GM12878 (cell line): ENCODE results near the gene TRDMT1. TPM values are rescaled to one million over a fixed set of nuclear protein-coding genes. Genes with fewer than 3 reads are reported as not detected.

Source experiments
- ATAC-seq: fragments of 200-7000 bp; cut with Tn5 transposase; 3 replicates; pipeline ENCODE4 v1.9.1; 2020; ENCODE audit warnings: mild to moderate bottlenecking, moderate library complexity
- BruUV-seq: library from RNA; stranded (reverse); fragments of 400-500 nt; replicated peaks from 2 replicates; lab custom pipeline; 2021; lab: Mats Ljungman, UMichigan
- CTCF ChIA-PET: fragments of 300-600 bp; sonication (Branson Sonifier 250); formaldehyde crosslinking; extraction: SDS; loops from one replicate; lab custom pipeline; 2021; ENCODE audit warnings: inconsistent platforms; lab: Yijun Ruan, JAX
- POLR2A ChIA-PET: fragments of 350-600 bp; formaldehyde crosslinking; extraction: SDS; loops from one replicate; lab custom pipeline; 2021; ENCODE audit warnings: inconsistent platforms; lab: Charles Lee
- RAD21 ChIA-PET: fragments of 300-600 bp; sonication (Branson Sonifier 250); formaldehyde crosslinking; loops from one replicate; lab custom pipeline; 2023; ENCODE audit warnings: antibody characterized with exemption; ENCODE audit not compliant: unreplicated experiment; lab: Charles Lee
- SMC1A ChIA-PET: fragments of 300-600 bp; sonication (Branson Sonifier 250); formaldehyde crosslinking; loops from one replicate; lab custom pipeline; 2023; ENCODE audit not compliant: unreplicated experiment, uncharacterized antibody; lab: Charles Lee
- DNase-seq: peaks from one replicate; pipeline ENCODE4 v3.0.0-alpha.2; 2011; ENCODE audit warnings: low read depth, low spot score
- FAIRE-seq: peaks from 3 replicates; lab custom pipeline; 2011; peaks lifted over from hg19 to GRCh38; lab: Jason Lieb, UNC
- H2AFZ ChIP-seq: 2 replicates; pipeline ENCODE4 v1.6.0; 2011; ENCODE audit warnings: low read depth, low read length, control low read depth; ENCODE audit not compliant: control insufficient read depth
- H3K27ac ChIP-seq: 2 replicates; pipeline ENCODE4 v1.5.1; 2011; ENCODE audit warnings: control low read depth; ENCODE audit not compliant: control insufficient read depth, insufficient read depth
- H3K27me3 ChIP-seq, 2 experiments: replicated peaks in 1 of 2; 2 replicates each; pipeline versions ENCODE4 v1.6.0 to v1.6.1; 2011; ENCODE audit warnings: low read length in 1 of 2; ENCODE audit not compliant: control insufficient read depth in 2 of 2, insufficient read depth in 2 of 2
- H3K36me3 ChIP-seq, 2 experiments: 2 replicates each; pipeline ENCODE4 v1.5.1; 2011; ENCODE audit warnings: low read length in 1 of 2; ENCODE audit not compliant: control insufficient read depth in 2 of 2, insufficient read depth in 2 of 2
- H3K4me1 ChIP-seq: 2 replicates; pipeline ENCODE4 v1.6.1; 2011; ENCODE audit warnings: mild to moderate bottlenecking, low read length, moderate library complexity, mixed read lengths; ENCODE audit not compliant: control insufficient read depth, insufficient read depth
- H3K4me2 ChIP-seq: 2 replicates; pipeline ENCODE4 v1.6.0; 2011; ENCODE audit warnings: control low read depth; ENCODE audit not compliant: control insufficient read depth, insufficient read depth
- H3K4me3 ChIP-seq: fragments of 200-600 bp; sonication (generic); 2 replicates; pipeline ENCODE4 v1.5.1; 2016
- H3K79me2 ChIP-seq: 2 replicates; pipeline ENCODE4 v1.6.0; 2011; ENCODE audit warnings: low read length; ENCODE audit not compliant: control insufficient read depth, insufficient read depth
- H3K9ac ChIP-seq: 2 replicates; pipeline ENCODE4 v1.8.0; 2011; ENCODE audit warnings: low read length, control low read depth, mixed read lengths; ENCODE audit not compliant: control insufficient read depth, insufficient read depth
- H3K9me3 ChIP-seq: replicated peaks from 3 replicates; pipeline ENCODE4 v1.5.1; 2011; ENCODE audit warnings: mild to moderate bottlenecking, low read length; ENCODE audit not compliant: control insufficient read depth, insufficient read depth
- H4K20me1 ChIP-seq: 2 replicates; pipeline ENCODE4 v1.6.0; 2011; ENCODE audit not compliant: control insufficient read depth, insufficient read depth
- ZNF622 ChIP-seq: fragments of 450-650 bp; IDR thresholded peaks from 2 replicates; pipeline ENCODE4 v1.6.1; 2017; ENCODE audit warnings: mild to moderate bottlenecking, inconsistent platforms
- WGBS: methylation state at CpG from one replicate; pipeline ENCODE4 v1.1.6; 2016; ENCODE audit warnings: low lambda C conversion rate; ENCODE audit not compliant: insufficient replicate concordance, insufficient coverage; ENCODE audit errors: missing lambda C conversion rate; 5-methylcytosine and 5-hydroxymethylcytosine counted together
- in situ Hi-C: fragments of 300-500 bp; cut with MboI; formaldehyde crosslinking; loops from 9 replicates; pipeline ENCODE4 v1.14.3; 2018; ENCODE audit warnings: mixed read lengths
- intact Hi-C: fragments of 100-400 bp; cut with micrococcal nuclease; formaldehyde crosslinking; loops from one replicate; pipeline ENCODE4 v1.14.2; 2022; ENCODE audit not compliant: unreplicated experiment
- polyA plus RNA-seq, 11 experiments: library from polyadenylated mRNA; depleted of rRNA in 4 of 11; unstranded in 6 of 11; stranded (reverse) in 5 of 11; fragments of >200 nt; fragmentation: Nextera tagmentation in 4 of 11; fragmentation: Illumina TruSeq in 1 of 11; extraction: Ambion mirVana in 4 of 11; extraction: Trizol in 1 of 11; gene quantifications; 1 replicate in 1 of 11; 2 replicates in 10 of 11; pipeline versions ENCODE4 v1.2.1 to v1.2.3, GENCODE V29; 2011 to 2016; ENCODE audit warnings: inconsistent platforms in 2 of 11, missing spikeins in 2 of 11, low read depth in 1 of 11
- total RNA-seq, 4 experiments: library from RNA; depleted of rRNA in 3 of 4; stranded (reverse); fragments of >200 nt in 3 of 4; fragmentation: Illumina TruSeq in 1 of 4; extraction: Trizol in 1 of 4; gene quantifications; 2 replicates each; pipeline versions ENCODE4 v1.2.1 to v1.2.3, GENCODE V29; 2013 to 2021
- TF ChIP-seq, protein P1 (sequence below): fragments of 450-650 bp; formaldehyde crosslinking; IDR thresholded peaks from 2 replicates; pipeline ENCODE4 v1.4.0; 2020; ENCODE audit warnings: mild to moderate bottlenecking, moderate library complexity
- TF ChIP-seq, protein P2 (sequence below): fragments of 450-650 bp; IDR thresholded peaks from 2 replicates; pipeline ENCODE4 v1.6.1; 2018; ENCODE audit warnings: borderline replicate concordance, mild to moderate bottlenecking; ENCODE audit not compliant: partially characterized antibody
- TF ChIP-seq, protein P3 (sequence below): fragments of 450-650 bp; IDR thresholded peaks from 2 replicates; pipeline ENCODE4 v1.6.1; 2018; ENCODE audit warnings: mild to moderate bottlenecking, low read depth, moderate library complexity; ENCODE audit not compliant: partially characterized antibody
- TF ChIP-seq, protein P4 (sequence below): IDR thresholded peaks from 2 replicates; pipeline ENCODE4 v1.6.1; 2011; ENCODE audit warnings: low read depth, low read length, improper control_type of control experiment, borderline replicate concordance

Gene TRDMT1
- total and polyA plus RNA-seq, 10 of the 15 experiments (the other 5 are each of a cell fraction or from before 2014, with no cell fraction given) = 2.3 to 9.7 (median 4.6) TPM

DNA sequence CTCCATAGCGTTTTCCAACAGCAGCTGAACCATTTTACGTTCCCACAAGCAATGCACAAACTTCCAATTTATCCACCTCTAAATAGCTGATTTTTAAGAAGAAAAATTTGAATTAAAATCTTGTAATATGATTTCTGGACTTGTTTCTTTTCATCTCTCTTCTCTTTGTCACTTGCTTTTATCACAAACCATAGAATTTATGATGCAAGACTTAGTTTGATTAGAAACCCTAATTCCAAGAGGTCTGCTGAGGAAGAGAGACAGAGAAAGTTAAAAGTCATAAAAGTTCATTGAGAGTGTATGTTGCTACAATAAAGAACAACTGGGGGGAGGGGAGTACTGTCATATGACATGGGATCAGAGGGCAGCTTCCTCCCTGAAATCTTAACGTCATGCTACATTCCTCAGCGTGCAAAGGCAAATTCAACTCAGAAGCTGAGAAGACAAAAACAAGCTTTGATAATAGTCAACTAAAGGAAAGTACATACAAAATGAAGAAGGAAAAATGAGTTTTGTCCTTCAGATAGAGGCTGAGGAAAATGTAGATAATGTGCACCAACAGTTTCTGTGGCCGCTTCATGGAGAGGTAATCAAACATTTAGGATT lies 53.5 kb downstream of the TRDMT1 start:
- Histone ChIP-seq H3K9ac (no peak overlapping the region), H4K20me1 (no peaks in the 10 kb centered on the region), H3K79me2 (no peaks in the 10 kb centered on the region), H3K4me2 (no peak overlapping the region), H3K27ac (no peak overlapping the region), H3K27me3 (no peaks in the 10 kb centered on the region), H3K4me3 (no peak overlapping the region), H3K36me3 (no peaks in the 10 kb centered on the region), H3K9me3 (no peaks in the 10 kb centered on the region), H2AFZ (no peak overlapping the region), H3K4me1 (no peaks in the 10 kb centered on the region)
- in situ Hi-C loops = no loop called here
- POLR2A ChIA-PET = no interaction called here
- TF ChIP-seq, protein P1, sequence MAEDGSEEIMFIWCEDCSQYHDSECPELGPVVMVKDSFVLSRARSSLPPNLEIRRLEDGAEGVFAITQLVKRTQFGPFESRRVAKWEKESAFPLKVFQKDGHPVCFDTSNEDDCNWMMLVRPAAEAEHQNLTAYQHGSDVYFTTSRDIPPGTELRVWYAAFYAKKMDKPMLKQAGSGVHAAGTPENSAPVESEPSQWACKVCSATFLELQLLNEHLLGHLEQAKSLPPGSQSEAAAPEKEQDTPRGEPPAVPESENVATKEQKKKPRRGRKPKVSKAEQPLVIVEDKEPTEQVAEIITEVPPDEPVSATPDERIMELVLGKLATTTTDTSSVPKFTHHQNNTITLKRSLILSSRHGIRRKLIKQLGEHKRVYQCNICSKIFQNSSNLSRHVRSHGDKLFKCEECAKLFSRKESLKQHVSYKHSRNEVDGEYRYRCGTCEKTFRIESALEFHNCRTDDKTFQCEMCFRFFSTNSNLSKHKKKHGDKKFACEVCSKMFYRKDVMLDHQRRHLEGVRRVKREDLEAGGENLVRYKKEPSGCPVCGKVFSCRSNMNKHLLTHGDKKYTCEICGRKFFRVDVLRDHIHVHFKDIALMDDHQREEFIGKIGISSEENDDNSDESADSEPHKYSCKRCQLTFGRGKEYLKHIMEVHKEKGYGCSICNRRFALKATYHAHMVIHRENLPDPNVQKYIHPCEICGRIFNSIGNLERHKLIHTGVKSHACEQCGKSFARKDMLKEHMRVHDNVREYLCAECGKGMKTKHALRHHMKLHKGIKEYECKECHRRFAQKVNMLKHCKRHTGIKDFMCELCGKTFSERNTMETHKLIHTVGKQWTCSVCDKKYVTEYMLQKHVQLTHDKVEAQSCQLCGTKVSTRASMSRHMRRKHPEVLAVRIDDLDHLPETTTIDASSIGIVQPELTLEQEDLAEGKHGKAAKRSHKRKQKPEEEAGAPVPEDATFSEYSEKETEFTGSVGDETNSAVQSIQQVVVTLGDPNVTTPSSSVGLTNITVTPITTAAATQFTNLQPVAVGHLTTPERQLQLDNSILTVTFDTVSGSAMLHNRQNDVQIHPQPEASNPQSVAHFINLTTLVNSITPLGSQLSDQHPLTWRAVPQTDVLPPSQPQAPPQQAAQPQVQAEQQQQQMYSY (CRISPR knock-in tag) = no peak
- TF ChIP-seq, protein P2, sequence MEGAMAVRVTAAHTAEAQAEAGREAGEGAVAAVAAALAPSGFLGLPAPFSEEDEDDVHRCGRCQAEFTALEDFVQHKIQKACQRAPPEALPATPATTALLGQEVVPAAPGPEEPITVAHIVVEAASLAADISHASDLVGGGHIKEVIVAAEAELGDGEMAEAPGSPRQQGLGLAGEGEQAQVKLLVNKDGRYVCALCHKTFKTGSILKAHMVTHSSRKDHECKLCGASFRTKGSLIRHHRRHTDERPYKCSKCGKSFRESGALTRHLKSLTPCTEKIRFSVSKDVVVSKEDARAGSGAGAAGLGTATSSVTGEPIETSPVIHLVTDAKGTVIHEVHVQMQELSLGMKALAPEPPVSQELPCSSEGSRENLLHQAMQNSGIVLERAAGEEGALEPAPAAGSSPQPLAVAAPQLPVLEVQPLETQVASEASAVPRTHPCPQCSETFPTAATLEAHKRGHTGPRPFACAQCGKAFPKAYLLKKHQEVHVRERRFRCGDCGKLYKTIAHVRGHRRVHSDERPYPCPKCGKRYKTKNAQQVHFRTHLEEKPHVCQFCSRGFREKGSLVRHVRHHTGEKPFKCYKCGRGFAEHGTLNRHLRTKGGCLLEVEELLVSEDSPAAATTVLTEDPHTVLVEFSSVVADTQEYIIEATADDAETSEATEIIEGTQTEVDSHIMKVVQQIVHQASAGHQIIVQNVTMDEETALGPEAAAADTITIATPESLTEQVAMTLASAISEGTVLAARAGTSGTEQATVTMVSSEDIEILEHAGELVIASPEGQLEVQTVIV = no peak
- TF ChIP-seq, protein P3, sequence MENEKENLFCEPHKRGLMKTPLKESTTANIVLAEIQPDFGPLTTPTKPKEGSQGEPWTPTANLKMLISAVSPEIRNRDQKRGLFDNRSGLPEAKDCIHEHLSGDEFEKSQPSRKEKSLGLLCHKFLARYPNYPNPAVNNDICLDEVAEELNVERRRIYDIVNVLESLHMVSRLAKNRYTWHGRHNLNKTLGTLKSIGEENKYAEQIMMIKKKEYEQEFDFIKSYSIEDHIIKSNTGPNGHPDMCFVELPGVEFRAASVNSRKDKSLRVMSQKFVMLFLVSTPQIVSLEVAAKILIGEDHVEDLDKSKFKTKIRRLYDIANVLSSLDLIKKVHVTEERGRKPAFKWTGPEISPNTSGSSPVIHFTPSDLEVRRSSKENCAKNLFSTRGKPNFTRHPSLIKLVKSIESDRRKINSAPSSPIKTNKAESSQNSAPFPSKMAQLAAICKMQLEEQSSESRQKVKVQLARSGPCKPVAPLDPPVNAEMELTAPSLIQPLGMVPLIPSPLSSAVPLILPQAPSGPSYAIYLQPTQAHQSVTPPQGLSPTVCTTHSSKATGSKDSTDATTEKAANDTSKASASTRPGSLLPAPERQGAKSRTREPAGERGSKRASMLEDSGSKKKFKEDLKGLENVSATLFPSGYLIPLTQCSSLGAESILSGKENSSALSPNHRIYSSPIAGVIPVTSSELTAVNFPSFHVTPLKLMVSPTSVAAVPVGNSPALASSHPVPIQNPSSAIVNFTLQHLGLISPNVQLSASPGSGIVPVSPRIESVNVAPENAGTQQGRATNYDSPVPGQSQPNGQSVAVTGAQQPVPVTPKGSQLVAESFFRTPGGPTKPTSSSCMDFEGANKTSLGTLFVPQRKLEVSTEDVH = no peak
- TF ChIP-seq, protein P4, sequence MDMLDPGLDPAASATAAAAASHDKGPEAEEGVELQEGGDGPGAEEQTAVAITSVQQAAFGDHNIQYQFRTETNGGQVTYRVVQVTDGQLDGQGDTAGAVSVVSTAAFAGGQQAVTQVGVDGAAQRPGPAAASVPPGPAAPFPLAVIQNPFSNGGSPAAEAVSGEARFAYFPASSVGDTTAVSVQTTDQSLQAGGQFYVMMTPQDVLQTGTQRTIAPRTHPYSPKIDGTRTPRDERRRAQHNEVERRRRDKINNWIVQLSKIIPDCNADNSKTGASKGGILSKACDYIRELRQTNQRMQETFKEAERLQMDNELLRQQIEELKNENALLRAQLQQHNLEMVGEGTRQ = no peak
- TF ChIP-seq ZNF622 = no peak
- FAIRE-seq (no peak), ATAC-seq (no peak), DNase-seq (no peak)
- WGBS = 87% methylated on average over 5 of the region's 5 CpGs
- no TSS peak for BruUV-seq
- CTCF ChIA-PET = no interaction called here
- intact Hi-C loops = no loop called here
- SMC1A ChIA-PET = interaction anchor here (0.7 kb wide), 1 partner anchor 277 kb away, joined by 4 read pairs; no protein-coding TSS in a partner anchor
- RAD21 ChIA-PET = no interaction called here
